Tibial nerve (tissue), 4 donors: ENCODE results near the gene ARMS2. TPM values are rescaled to one million over a fixed set of nuclear protein-coding genes. Genes with fewer than 3 reads are reported as not detected.

Experiments
- DNase-seq, 2 donors: peaks; one replicate each; pipeline ENCODE4 v3.0.0-alpha.2; 2019; ENCODE audit warnings: low spot score in 2 of 2
- H3K27ac ChIP-seq, 4 donors: fragments of 200-600 bp; sonication (generic) in 3 of 4; one replicate each; pipeline ENCODE4 v1.5.1; 2017 to 2019; ENCODE audit warnings: mild to moderate bottlenecking in 1 of 4
- H3K27me3 ChIP-seq, 2 donors: fragments of 200-600 bp; sonication (generic) in 1 of 2; one replicate each; pipeline versions ENCODE4 v1.5.1 to v1.6.0; 2017 to 2019
- H3K36me3 ChIP-seq, 3 donors: fragments of 200-600 bp; sonication (generic); one replicate each; pipeline ENCODE4 v1.5.1; 2018 to 2019
- H3K4me1 ChIP-seq, 4 donors: fragments of 200-600 bp; sonication (generic) in 3 of 4; one replicate each; pipeline ENCODE4 v1.5.1; 2017 to 2019
- H3K4me3 ChIP-seq, 4 donors: fragments of 200-600 bp; sonication (generic) in 3 of 4; one replicate each; pipeline ENCODE4 v1.5.1; 2017 to 2019; ENCODE audit warnings: mild to moderate bottlenecking in 1 of 4, moderate library complexity in 1 of 4
- H3K9me3 ChIP-seq, 4 donors: fragments of 200-600 bp; sonication (generic) in 3 of 4; one replicate each; pipeline ENCODE4 v1.5.1; 2017 to 2019
- EP300 ChIP-seq, 2 donors: sonication (generic); formaldehyde crosslinking; IDR thresholded peaks; one replicate each; pipeline ENCODE4 v1.6.1; 2017; ENCODE audit warnings: antibody characterized with exemption in 2 of 2, mild to moderate bottlenecking in 1 of 2
- POLR2A ChIP-seq, 2 donors: fragments of 450-650 bp; IDR thresholded peaks; one replicate each; pipeline ENCODE4 v1.6.1; 2017; ENCODE audit warnings: antibody characterized with exemption in 2 of 2, mild to moderate bottlenecking in 2 of 2, moderate library complexity in 2 of 2
- WGBS, 2 donors: methylation state at CpG; one replicate each; pipeline ENCODE4 v1.1.5; 2018; 5-methylcytosine and 5-hydroxymethylcytosine counted together
- total RNA-seq, 4 donors: library from RNA; depleted of rRNA; stranded (reverse); fragments of >200 nt; gene quantifications; one replicate each; pipeline ENCODE4 v1.1.0, GENCODE V29; 2016
- TF ChIP-seq, protein P1 (sequence below), 5 experiments: fragments of 200-600 bp in 3 of 5; fragments of 450-650 bp in 2 of 5; sonication (generic) in 3 of 5; IDR thresholded peaks; one replicate each; pipeline ENCODE4 v1.5.1; 2016 to 2019; ENCODE audit warnings: antibody characterized with exemption in 5 of 5, mild to moderate bottlenecking in 3 of 5, moderate library complexity in 2 of 5

The ARMS2 gene
- total RNA-seq, 4 donors from 2014 or later = not detected

DNA sequence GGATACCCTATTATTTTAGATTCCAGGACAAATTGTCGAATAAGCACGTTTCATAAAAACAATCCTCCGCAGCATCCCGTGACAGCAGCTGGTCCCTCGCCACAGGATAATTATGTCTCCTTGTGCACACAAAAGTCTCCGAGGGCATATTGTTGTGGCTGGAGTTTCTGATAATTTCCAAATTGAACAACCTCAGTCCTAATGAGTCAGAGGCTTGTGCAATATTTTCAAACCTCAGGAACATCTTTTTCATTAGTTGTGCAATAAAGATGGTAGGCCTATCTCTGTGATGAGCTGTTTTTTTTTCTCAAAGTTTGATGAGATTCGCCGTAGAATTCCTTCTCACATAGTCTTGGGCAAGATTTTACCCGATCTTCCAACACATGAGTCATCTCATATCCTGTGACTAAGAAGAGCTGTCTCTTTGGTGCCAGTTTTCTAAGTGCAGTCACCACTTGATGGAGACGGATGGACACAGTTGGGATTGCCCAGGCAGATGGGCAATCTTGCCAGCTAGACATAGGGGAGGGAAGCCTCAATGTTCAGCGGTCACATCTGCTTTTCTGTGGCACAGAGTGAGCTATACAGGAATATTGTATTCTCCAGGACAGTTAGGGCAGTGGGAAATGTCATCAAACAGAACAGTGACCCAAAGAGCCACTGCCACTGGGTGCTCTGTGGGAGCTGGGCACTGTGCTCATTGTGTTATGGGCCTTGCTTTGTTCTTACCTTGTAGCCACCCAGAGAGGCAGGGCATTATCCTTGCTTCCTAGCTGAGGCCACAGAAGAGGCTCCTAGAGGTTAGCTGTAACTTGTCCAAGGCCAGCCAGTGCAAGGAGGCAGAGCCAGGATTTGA is 14.7 kb downstream of the ARMS2 start:
- peak in 1 of 2 donors; percentile 71 for DNase-seq
- Histone ChIP-seq H3K9me3 (no peaks in the 10 kb centered on the region), H3K36me3 (no peaks in the 10 kb centered on the region), H3K27me3 (no peaks in the 10 kb centered on the region), H3K4me1 (peaks cover 0 to 32% (median 10%) of the 10 kb centered on the region in 4 donors), H3K4me3 (no peak overlapping the region), H3K27ac (peak overlapping the region in 2 of 4 donors; percentile 69 to 84)
- WGBS, 2 donors = 62 to 73% methylated on average over 11 of the region's 11 CpGs
- TF ChIP-seq EP300 (IDR thresholded peaks at IDR 0.05) = peak; percentile 67 to 91
- TF ChIP-seq, protein P1, sequence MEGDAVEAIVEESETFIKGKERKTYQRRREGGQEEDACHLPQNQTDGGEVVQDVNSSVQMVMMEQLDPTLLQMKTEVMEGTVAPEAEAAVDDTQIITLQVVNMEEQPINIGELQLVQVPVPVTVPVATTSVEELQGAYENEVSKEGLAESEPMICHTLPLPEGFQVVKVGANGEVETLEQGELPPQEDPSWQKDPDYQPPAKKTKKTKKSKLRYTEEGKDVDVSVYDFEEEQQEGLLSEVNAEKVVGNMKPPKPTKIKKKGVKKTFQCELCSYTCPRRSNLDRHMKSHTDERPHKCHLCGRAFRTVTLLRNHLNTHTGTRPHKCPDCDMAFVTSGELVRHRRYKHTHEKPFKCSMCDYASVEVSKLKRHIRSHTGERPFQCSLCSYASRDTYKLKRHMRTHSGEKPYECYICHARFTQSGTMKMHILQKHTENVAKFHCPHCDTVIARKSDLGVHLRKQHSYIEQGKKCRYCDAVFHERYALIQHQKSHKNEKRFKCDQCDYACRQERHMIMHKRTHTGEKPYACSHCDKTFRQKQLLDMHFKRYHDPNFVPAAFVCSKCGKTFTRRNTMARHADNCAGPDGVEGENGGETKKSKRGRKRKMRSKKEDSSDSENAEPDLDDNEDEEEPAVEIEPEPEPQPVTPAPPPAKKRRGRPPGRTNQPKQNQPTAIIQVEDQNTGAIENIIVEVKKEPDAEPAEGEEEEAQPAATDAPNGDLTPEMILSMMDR (IDR thresholded peaks at IDR 0.05) = no peak

- Histone ChIP-seq H3K27ac (peak overlapping the region in 2 of 4 donors; percentile 68 to 84), H3K36me3 (no peaks in the 10 kb centered on the region)
- 88 to 94% methylated on average over 4 of the region's 4 CpGs for WGBS, 2 donors
Observed at GRCh38 chr10:122469848-122470247, 15.4 kb downstream of the ARMS2 start.

GRCh38 chr10:122471531-122472177 is 17.2 kb downstream of the ARMS2 start:
- Histone ChIP-seq H3K4me1 (peaks cover 0 to 48% (median 31%) of the 10 kb centered on the region in 4 donors), H3K4me3 (no peak overlapping the region), H3K36me3 (no peaks in the 10 kb centered on the region), H3K27ac (no peak overlapping the region), H3K27me3 (no peaks in the 10 kb centered on the region), H3K9me3 (no peaks in the 10 kb centered on the region)
- TF ChIP-seq POLR2A (IDR thresholded peaks at IDR 0.05) (no peak), EP300 (IDR thresholded peaks at IDR 0.05) (no peak)
- TF ChIP-seq, protein P1 (IDR thresholded peaks at IDR 0.05) = no peak
- WGBS, 2 donors = 97 to 99% methylated on average over 4 of the region's 4 CpGs
- DNase-seq = no peak

More at GRCh38 chr10:122469848-122470247, 15.4 kb downstream of the ARMS2 start:
- no peak for DNase-seq
- Histone ChIP-seq H3K4me1 (peaks cover 0 to 34% (median 14%) of the 10 kb centered on the region in 4 donors), H3K4me3 (no peak overlapping the region), H3K9me3 (no peaks in the 10 kb centered on the region), H3K27me3 (no peaks in the 10 kb centered on the region)
- TF ChIP-seq, protein P1 (IDR thresholded peaks at IDR 0.05) = no peak
- TF ChIP-seq EP300 (IDR thresholded peaks at IDR 0.05) (no peak), POLR2A (IDR thresholded peaks at IDR 0.05) (no peak)

DNA sequence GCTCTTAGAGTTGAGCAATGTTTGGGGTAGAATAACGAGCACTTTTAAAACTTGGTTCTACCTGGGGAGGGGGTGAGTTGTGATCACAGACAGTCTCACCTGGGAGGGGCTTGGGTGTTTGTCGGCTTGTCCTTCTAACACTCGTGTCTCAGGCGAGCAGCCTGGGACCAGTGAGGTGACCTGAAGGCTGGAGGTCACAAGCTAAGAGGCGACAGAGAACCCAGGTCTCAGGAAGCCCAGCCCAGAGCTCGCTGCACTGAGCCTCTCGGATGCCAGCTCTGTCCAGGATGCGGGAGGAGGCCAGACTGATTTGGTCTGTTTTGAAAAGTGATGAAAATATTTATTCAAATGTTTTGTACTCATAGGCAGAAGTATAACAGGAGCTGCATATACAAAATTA is 18.7 kb downstream of the ARMS2 start:
- Histone ChIP-seq H3K4me3 (no peak overlapping the region), H3K36me3 (no peaks in the 10 kb centered on the region), H3K27ac (no peak overlapping the region), H3K4me1 (peaks cover 0 to 46% (median 34%) of the 10 kb centered on the region in 4 donors), H3K27me3 (no peaks in the 10 kb centered on the region), H3K9me3 (no peaks in the 10 kb centered on the region)
- DNase-seq = no peak
- 92% methylated on average over 8 of the region's 8 CpGs for WGBS, 2 donors
- no peak for TF ChIP-seq POLR2A (IDR thresholded peaks at IDR 0.05)
- TF ChIP-seq, protein P1 (IDR thresholded peaks at IDR 0.05) = no peak
- TF ChIP-seq EP300 (IDR thresholded peaks at IDR 0.05) = no peak
